Prostate gland (tissue), 2 donors: ENCODE results near the gene CALML6. TPM values are rescaled to one million over a fixed set of nuclear protein-coding genes. Genes with fewer than 3 reads are reported as not detected.

Experiments used
- DNase-seq: peaks from one replicate; pipeline ENCODE4 v3.0.0-alpha.2; 2019; ENCODE audit warnings: low spot score
- H3K27ac ChIP-seq, 2 donors: fragments of 200-600 bp; sonication (generic); 2 replicates each; pipeline ENCODE4 v1.5.1; 2017 to 2019
- H3K27me3 ChIP-seq: fragments of 200-600 bp; sonication (generic); replicated peaks from 2 replicates; pipeline ENCODE4 v1.5.1; 2019; ENCODE audit not compliant: insufficient read depth
- H3K36me3 ChIP-seq, 2 donors: fragments of 200-600 bp; sonication (generic); 1 replicate in 1 of 2; 2 replicates in 1 of 2; pipeline versions ENCODE4 v1.5.1 to v1.8.1; 2017 to 2019
- H3K4me1 ChIP-seq: fragments of 200-600 bp; sonication (generic); replicated peaks from 2 replicates; pipeline ENCODE4 v1.5.1; 2019
- H3K4me3 ChIP-seq, 2 donors: fragments of 200-600 bp; sonication (generic); 2 replicates each; pipeline ENCODE4 v1.5.1; 2017 to 2019
- H3K9me3 ChIP-seq: fragments of 200-600 bp; sonication (generic); 2 replicates; pipeline ENCODE4 v1.5.1; 2017
- CTCF ChIP-seq, 4 experiments: fragments of 200-600 bp in 2 of 4; fragments of 450-650 bp in 2 of 4; sonication (generic) in 2 of 4; IDR thresholded peaks; 1 replicate in 3 of 4; 2 replicates in 1 of 4; pipeline ENCODE4 v1.5.1; 2016 to 2019; ENCODE audit warnings: antibody characterized with exemption in 4 of 4, mild to moderate bottlenecking in 2 of 4, moderate library complexity in 2 of 4
- POLR2A ChIP-seq: fragments of 450-650 bp; IDR thresholded peaks from one replicate; pipeline ENCODE4 v1.6.1; 2016; ENCODE audit warnings: antibody characterized with exemption, mild to moderate bottlenecking
- POLR2AphosphoS5 ChIP-seq: sonication (generic); formaldehyde crosslinking; IDR thresholded peaks from one replicate; pipeline ENCODE4 v1.6.1; 2017; ENCODE audit warnings: antibody characterized with exemption
- WGBS: methylation state at CpG from one replicate; pipeline ENCODE4 v1.1.5; 2018; 5-methylcytosine and 5-hydroxymethylcytosine counted together
- intact Hi-C: fragments of 100-400 bp; cut with DNase I; formaldehyde crosslinking; loops from one replicate; pipeline ENCODE4 v1.14.2; 2022
- total RNA-seq, 2 donors: library from RNA; depleted of rRNA; stranded (reverse); fragments of >200 nt; gene quantifications; one replicate each; pipeline ENCODE4 v1.1.0, GENCODE V29; 2016

The CALML6 gene
- total RNA-seq, 2 donors from 2014 or later: 0.18 to 0.28 TPM

DNA sequence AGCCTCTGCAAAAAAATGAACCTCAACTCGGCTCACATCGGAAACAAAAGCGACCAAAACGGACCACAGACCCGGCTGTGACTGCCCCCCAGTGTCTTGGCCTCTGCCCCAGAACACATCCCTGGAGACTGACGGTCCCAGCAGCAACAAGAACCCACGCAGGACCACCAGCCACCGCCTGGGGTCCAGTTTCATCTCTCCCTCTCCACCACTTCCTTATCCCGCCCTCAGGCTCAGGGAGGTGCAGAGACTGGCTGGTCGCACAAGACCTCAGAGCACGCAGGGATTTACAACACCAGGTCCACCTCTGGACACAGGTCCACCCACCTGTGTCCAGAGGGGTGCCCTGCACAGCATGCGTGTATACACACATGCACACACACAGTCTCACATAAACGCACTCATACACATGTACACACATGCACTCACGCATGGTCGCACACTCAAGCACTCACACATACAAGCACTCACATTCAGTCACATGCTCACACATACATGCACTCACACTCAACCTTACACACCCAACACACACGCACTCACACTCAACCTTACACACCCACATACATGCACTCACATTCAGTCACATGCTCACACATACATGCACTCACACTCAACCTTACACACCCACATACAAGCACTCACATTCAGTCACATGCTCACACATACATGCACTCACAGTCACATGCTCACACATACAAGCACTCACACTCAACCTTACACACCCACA is 22.7 kb downstream of the CALML6 start:
- H3K4me3 ChIP-seq: no peak overlapping the region
- no peak for DNase-seq
- no peaks in the 10 kb centered on the region for H3K9me3 ChIP-seq
- 68% methylated on average over 16 of the region's 16 CpGs for WGBS
- H3K27me3 ChIP-seq: no peaks in the 10 kb centered on the region
- H3K4me1 ChIP-seq: no peaks in the 10 kb centered on the region
- intact Hi-C loops: no loop called here
- H3K27ac ChIP-seq: no peak overlapping the region
- TF ChIP-seq POLR2AphosphoS5 (no peak), CTCF (IDR thresholded peaks at IDR 0.05) (no peak), POLR2A (no peak)
- no peaks in the 10 kb centered on the region for H3K36me3 ChIP-seq

DNA sequence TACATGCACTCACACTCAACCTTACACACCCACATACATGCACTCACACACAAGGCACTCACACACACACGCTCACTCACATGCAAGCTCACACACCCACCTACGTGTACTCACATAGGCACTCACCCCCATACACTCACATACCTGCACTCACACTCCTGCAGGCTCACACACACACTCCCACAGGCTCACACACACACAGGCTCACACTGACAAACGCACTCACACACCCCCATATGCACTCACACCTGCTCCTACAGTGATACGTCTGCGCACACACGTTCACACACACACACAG is 23.2 kb downstream of the CALML6 start:
- TF ChIP-seq POLR2A (no peak), POLR2AphosphoS5 (no peak), CTCF (IDR thresholded peaks at IDR 0.05) (no peak)
- no peaks in the 10 kb centered on the region for H3K4me1 ChIP-seq
- no peaks in the 10 kb centered on the region for H3K36me3 ChIP-seq
- 75% methylated on average over 6 of the region's 6 CpGs for WGBS
- DNase-seq: no peak
- intact Hi-C loops: no loop called here
- no peaks in the 10 kb centered on the region for H3K9me3 ChIP-seq
- no peaks in the 10 kb centered on the region for H3K27me3 ChIP-seq
- no peak overlapping the region for H3K4me3 ChIP-seq
- no peak overlapping the region for H3K27ac ChIP-seq

GRCh38 chr1:1938613-1939295 is 23.7 kb downstream of the CALML6 start:
- TF ChIP-seq POLR2A (no peak), CTCF (IDR thresholded peaks at IDR 0.05) (no peak), POLR2AphosphoS5 (no peak)
- no peaks in the 10 kb centered on the region for H3K9me3 ChIP-seq
- WGBS: 82% methylated on average over 24 of the region's 24 CpGs
- intact Hi-C loops: no loop called here
- no peaks in the 10 kb centered on the region for H3K27me3 ChIP-seq
- no peaks in the 10 kb centered on the region for H3K4me1 ChIP-seq
- DNase-seq: no peak
- H3K4me3 ChIP-seq: no peak overlapping the region
- H3K27ac ChIP-seq: no peak overlapping the region
- no peaks in the 10 kb centered on the region for H3K36me3 ChIP-seq

DNA sequence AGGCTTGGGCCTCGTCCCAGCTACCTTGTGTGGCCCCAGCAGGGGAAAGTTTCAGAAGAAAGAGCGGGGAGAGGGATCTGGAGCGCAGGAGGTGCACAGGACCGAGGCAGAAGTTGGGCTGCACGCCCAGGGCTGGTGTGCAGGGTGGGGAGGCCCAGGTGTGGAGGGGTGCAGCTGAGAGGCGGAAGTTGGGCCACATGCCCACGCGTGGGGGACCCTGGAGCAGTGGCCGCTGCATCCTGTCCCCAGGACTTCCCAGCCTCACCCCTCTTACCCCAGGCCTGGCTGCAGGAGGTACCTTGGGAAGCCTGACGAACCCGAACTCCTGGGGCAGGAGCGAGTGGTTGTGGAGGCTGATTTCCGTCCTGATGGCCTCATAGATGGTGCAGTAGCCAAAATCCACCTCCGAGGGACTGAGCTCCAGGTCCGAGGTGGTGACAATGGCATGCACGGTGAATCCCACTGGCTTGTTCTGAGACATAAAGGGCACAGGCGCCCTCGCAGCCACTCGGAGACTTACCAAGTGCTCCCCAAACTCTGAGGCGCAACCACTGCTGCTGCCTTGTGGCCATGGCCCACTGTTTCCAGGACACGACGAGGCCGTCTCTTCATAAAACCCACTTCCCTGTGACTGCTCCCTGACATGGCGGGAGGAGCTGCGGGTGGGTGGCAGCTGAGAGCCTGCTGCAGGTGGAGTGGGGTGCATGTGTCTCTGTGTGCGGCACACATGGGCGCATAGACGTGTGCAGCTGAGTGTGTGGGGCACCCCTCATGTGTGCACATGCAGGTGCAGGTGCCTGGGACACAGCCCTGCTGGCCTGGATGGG is 24.4 kb downstream of the CALML6 start:
- WGBS: 85% methylated on average over 28 of the region's 28 CpGs
- no peak overlapping the region for H3K27ac ChIP-seq
- no peaks in the 10 kb centered on the region for H3K4me1 ChIP-seq
- no peak overlapping the region for H3K4me3 ChIP-seq
- intact Hi-C loops: no loop called here
- H3K27me3 ChIP-seq: no peaks in the 10 kb centered on the region
- TF ChIP-seq POLR2AphosphoS5: no peak
- no peak for DNase-seq
- H3K36me3 ChIP-seq: no peaks in the 10 kb centered on the region
- no peaks in the 10 kb centered on the region for H3K9me3 ChIP-seq

- WGBS: 84% methylated on average over 12 of the region's 12 CpGs
- Histone ChIP-seq H3K9me3 (no peaks in the 10 kb centered on the region), H3K4me3 (no peak overlapping the region), H3K4me1 (no peaks in the 10 kb centered on the region), H3K27ac (no peak overlapping the region), H3K27me3 (no peaks in the 10 kb centered on the region), H3K36me3 (no peaks in the 10 kb centered on the region)
- intact Hi-C loops: no loop called here
- no peak for DNase-seq
- TF ChIP-seq CTCF (IDR thresholded peaks at IDR 0.05) (no peak), POLR2AphosphoS5 (no peak), POLR2A (no peak)
Observed at GRCh38 chr1:1940123-1940425, 25.0 kb downstream of the CALML6 start.
